Left colon (tissue), 2 donors: Measurements from ENCODE around the gene SERPINC1. TPM values are rescaled to one million over a fixed set of nuclear protein-coding genes. Genes with fewer than 3 reads are reported as not detected.
A peak's percentile ranks its signal among the peaks of the same experiment; 100 is the strongest.
"Not testable (repeated sequence)": the region's sequence is repeated elsewhere in the genome, so short reads cannot be mapped to it uniquely, and the experiment has no call there.

ENCODE experiments used
- ATAC-seq: fragments of 200-7000 bp; cut with Tn5 transposase; one replicate; pipeline ENCODE4 v1.9.1; 2020; ENCODE audit warnings: mild to moderate bottlenecking, moderate library complexity
- DNase-seq, 2 donors: peaks; one replicate each; pipeline ENCODE4 v3.0.0-alpha.2; 2020
- intact Hi-C, 2 donors: fragments of 100-400 bp; cut with DNase I in 1 of 2; cut with micrococcal nuclease in 1 of 2; formaldehyde crosslinking; loops; one replicate each; pipeline versions ENCODE4 v1.11.2 to v1.14.0; 2022; cut with DNase I, micrococcal nuclease
- long read RNA-seq: library from polyadenylated mRNA; unstranded; transcript quantifications from one replicate; pipeline ENCODE4 v2.0.0, GENCODE V29; 2021
- total RNA-seq, 2 donors: library from RNA; stranded (reverse); fragmentation: NEBNext Ultra II Directional; extraction: Animal tissue kit (Norgen Biotek cat#: 25700); gene quantifications; one replicate each; pipeline ENCODE4 v1.2.1, GENCODE V29; 2021
- donor health status: DM: no; HTN: no; CAD: no.
- donor health status: DM: yes; HTN: yes; CAD: no.

SERPINC1 gene
- under 1 TPM in 1 of 2 donors, not detected in 1; 0.49 TPM for total RNA-seq
- long read RNA-seq = 0 reads

- ATAC-seq (no peak), DNase-seq (no peak)
These were observed at the start of gene SERPINC1 for GRCh38 chr1:173917149-173917548. SERPINC1 (minus strand) TSS chr1:173917327; CDS start chr1:173917259, 68 bp downstream.

GRCh38 chr1:173965896-173966295 lies 48.8 kb upstream of the SERPINC1 start:
- ATAC-seq, DNase-seq, intact Hi-C loops: not testable (repeated sequence)

More at GRCh38 chr1:173917149-173917548, at the start of gene SERPINC1:
- intact Hi-C loops = no loop called here

- intact Hi-C loops = no loop called here
- DNase-seq (no peak), ATAC-seq (no peak)
These were observed 46.4 kb upstream of the SERPINC1 start for GRCh38 chr1:173963477-173963876.

- intact Hi-C loops = no loop called here
- ATAC-seq = no peak
- DNase-seq = no peak
These were observed 43.5 kb upstream of the SERPINC1 start for GRCh38 chr1:173960625-173961024.

GRCh38 chr1:173954179-173954578 lies 37.1 kb upstream of the SERPINC1 start:
- no peak for DNase-seq
- intact Hi-C loops = no loop called here

GRCh38 chr1:173948594-173948993 lies 31.5 kb upstream of the SERPINC1 start:
- intact Hi-C loops = no loop called here
- no peak for DNase-seq
- no peak for ATAC-seq

More at GRCh38 chr1:173954179-173954578, 37.1 kb upstream of the SERPINC1 start:
- ATAC-seq = no peak

- no peak for ATAC-seq
- intact Hi-C loops = no loop called here
- no peak for DNase-seq
These were observed 29.3 kb upstream of the SERPINC1 start for GRCh38 chr1:173946380-173946921.

GRCh38 chr1:173937062-173937461 lies 19.9 kb upstream of the SERPINC1 start:
- DNase-seq (no peak), ATAC-seq (no peak)
- intact Hi-C loops = no loop called here

- DNase-seq (no peak), ATAC-seq (no peak)
- intact Hi-C loops = no loop called here
These were observed 17.3 kb upstream of the SERPINC1 start for GRCh38 chr1:173934440-173934839.

GRCh38 chr1:173930541-173930940 lies 13.4 kb upstream of the SERPINC1 start:
- ATAC-seq, DNase-seq, intact Hi-C loops: not testable (repeated sequence)

- ATAC-seq (peak; percentile 45), DNase-seq (no peak)
- intact Hi-C loops = no loop called here
These were observed 8.4 kb upstream of the SERPINC1 start for GRCh38 chr1:173925306-173926242.

GRCh38 chr1:173920861-173921260 lies 3.7 kb upstream of the SERPINC1 start:
- intact Hi-C loops = no loop called here
- DNase-seq (no peak), ATAC-seq (no peak)

GRCh38 chr1:173917635-173918493 lies 737 bp upstream of the SERPINC1 start:
- DNase-seq = no peak
- intact Hi-C loops = no loop called here
- no peak for ATAC-seq

GRCh38 chr1:173916667-173917066 lies 460 bp downstream of the SERPINC1 start:
- DNase-seq = no peak
- intact Hi-C loops = no loop called here
- ATAC-seq = no peak

GRCh38 chr1:173915596-173915995 lies 1.5 kb downstream of the SERPINC1 start:
- DNase-seq (no peak), ATAC-seq (no peak)
- intact Hi-C loops = no loop called here

- DNase-seq (peak in 1 of 2 donors; percentile 63), ATAC-seq (peak; percentile 68)
- intact Hi-C loops = no loop called here
These were observed 2.7 kb downstream of the SERPINC1 start for GRCh38 chr1:173914366-173914871.

- intact Hi-C loops = no loop called here
- no peak for ATAC-seq
- no peak for DNase-seq
These were observed 4.0 kb downstream of the SERPINC1 start for GRCh38 chr1:173913111-173913510.

- intact Hi-C loops = no loop called here
- DNase-seq (no peak), ATAC-seq (no peak)
These were observed 13.1 kb downstream of the SERPINC1 start for GRCh38 chr1:173903827-173904531.
